Hypothalamus (tissue), 51 donors: ENCODE data around the gene ZNF577.
"Not testable (repeated sequence)": the region's sequence is repeated elsewhere in the genome, so short reads cannot be mapped to it uniquely, and the experiment has no call there.

Experiments used
- DNase-seq, 51 donors: peaks; one replicate each; lab custom pipeline; 2025; lab: John Stamatoyannopoulos, UW

ZNF577 gene

DNA sequence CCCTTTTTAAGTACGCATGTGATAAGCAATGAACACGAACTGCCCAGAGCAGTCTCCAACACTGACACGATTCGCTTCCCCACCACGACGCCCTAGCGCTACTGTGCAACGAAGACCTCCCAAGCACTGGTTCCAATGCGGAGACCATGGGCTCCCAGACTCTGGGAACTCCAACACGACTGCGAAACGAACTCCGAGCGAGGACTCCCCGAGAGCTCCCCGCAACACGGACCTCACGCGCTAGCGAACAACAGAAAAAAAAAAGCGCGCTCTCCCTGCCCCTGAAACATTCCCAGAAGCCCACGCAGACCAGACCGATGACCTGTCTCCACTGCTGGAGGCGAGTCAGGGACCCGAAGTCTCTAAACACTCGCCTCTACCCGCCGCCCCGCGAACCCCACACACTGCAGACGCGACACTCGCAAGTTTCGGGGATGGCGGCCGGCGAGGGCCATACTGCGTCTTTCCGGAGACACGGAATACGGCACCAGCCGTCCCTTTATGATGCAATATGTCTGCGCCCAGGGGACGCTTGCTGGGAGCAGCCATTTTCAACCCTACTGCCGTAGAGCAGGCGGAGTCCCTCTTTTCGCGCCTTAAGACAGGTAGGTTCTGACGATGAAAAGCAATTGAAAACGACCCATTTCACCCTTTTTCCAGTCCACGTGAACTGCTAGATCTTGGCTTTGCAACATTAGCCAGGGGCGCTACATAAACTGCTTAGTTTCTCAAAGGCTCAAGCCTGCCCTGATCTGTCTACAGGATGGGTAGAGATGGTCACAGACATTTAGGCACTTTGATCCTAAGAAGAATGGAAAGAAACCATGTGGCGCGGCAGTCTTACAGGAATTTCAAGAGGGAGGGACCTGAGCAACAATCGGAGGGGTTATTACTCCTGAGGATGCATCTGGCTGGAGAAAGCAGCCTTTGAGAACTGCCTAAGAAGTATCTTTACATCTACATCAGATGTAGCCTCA is at the start of gene ZNF577:
TSS of gene ZNF577 (minus strand) at position 430 of the 977 bp plus-strand sequence. CDS start 7,569 bp downstream, outside the sequence.
- DNase-seq = peak in 50 of 51 donors; percentile 21 to 93 (median 75)

DNA sequence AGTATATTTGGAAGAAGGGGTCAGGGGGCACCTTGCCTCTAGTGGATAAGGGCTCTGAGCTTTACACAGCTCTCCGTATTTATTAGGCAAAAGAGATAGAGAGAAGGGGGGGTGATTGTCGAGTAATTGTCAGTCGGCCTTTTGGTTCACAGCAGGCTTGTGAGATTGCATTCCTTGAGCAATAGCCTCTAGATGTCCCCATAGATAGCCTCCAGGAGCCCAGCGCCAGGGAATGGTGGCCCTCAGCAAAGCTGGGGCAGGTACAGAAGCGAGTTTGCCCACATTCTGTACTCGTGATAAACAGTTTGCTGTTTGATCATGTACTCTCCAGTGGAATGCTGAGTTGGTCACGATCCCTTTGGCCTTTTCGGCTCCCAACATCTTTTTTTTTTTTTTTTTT is 44.2 kb upstream of the ZNF577 start:
- DNase-seq = no peak

DNA sequence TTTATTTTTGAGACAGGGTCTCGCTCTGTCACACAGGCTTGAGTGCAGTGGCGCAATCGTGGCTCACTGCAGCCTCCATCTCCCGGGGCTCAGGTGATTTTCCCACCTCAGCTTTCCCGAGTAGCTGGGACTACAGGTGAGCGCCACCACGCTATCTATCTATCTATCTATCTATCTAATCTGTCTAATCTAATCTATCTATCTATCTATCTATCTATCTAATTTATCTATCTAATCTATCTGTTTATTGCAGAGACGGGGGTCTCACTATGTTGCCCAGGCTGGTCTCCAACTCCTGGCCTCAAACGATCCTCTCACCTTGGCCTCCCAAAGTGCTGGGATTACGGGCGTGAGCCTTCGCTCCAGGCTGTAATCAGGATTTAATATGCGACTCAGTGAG is 40.1 kb upstream of the ZNF577 start:
- DNase-seq = no peak

DNA sequence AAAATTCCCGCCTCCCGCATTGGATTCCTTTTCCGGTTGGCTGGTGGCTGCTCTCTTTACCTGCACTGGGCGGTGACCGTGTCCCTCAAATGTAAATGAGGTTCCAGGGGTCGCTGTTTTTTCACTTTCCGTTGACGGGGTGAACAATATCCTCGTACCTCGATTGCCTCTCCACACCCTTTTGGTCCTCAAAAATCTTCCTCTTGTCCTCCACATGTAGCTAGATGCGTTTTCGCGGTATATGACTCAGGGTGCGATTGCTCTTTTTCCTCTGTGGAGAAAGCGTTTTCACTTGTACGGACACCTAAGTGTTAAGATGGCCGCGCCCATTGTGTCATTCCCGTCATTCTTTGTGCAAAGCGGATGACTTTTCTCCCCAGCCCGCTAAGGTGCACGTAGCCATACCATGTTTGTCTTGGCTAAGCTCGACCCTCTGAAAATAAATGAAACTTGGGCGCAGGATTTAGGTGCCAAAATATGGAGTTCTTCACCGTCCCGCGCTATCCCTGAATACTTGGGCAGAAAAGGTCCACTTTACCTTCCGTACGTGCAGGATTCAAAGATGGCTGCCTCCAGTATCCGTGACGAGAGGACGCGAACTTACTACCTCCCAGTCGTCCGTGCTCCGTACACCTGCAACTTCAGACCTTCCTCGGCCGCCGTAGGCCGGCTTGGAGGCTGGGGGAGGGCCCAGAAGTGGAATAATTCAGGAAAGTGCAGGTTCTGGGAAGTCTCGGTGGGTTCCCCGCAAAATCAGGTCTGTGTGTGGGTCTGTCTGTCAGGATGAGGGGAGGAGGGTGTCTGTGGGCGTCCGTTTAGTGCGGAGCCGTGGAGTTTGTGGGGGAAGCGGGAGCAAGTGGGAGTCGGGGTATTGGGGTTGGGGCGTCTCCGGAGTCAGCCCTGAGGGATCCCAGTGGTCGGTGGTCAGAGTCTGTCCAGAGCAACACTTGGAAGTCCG is 39.3 kb upstream of the ZNF577 start, which contains the start of gene ZNF613:
TSS of gene ZNF613 (plus strand) at position 689 of the 958 bp plus-strand sequence. CDS start 8,749 bp downstream, outside the sequence.
- DNase-seq = peak; percentile 38 to 99 (median 87)

DNA sequence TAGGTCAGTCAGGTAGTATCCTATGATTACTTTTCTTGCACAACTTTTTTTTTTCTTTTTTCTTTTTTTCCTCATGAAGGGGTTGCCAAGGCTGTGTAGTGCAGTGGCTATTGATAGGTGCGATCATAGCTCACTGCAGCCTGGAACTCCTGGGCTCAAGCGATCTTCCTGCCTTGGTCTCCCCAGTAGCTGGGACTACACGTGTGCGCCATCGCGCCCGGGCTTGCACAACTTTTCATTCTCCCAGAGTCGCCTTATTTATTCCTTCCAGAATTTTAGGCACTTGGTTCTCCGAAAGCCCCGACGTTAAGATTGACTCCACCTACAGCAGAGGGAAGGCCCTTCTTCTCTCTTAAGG is 38.7 kb upstream of the ZNF577 start:
- peak in 1 of 51 donors; percentile 15 for DNase-seq

DNA sequence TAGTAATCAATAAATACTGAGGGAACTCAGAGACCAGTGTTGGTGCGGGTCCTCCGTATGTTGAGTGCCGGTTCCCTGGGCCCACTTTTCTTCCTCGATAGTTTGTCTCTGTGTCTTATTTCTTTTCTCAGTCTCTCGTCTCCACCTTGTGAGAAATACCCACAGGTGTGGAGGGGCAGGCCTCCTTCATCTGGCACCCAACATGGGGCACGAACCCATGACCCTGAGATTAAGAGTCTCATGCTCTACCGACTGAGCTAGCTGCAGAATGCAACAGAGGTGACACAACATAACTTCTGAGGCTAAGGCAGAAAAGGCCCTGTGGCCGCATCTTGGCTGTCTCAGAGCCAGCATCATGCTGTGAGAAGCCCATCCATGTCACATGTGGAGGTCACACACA is 34.2 kb upstream of the ZNF577 start:
- DNase-seq = no peak

DNA sequence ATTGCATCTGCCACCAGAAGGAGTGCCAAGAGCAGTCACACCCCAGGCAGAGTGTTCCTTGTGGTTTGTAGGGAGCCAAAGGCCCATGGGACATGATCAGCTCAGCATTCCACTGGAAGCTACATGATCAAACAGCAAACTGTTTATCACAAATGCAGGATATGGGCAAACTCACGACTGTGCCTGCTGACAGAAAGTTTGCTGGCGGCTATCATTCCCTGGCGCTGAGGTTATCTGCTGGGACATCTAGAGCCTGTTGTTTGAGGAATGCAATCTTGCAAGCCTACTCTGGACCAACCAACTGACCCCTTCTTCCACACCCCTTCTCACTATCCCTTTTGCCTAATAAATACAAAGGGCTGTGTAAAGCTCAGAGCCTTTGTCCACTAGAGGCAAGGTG is 31.9 kb upstream of the ZNF577 start:
- DNase-seq = no peak

DNA sequence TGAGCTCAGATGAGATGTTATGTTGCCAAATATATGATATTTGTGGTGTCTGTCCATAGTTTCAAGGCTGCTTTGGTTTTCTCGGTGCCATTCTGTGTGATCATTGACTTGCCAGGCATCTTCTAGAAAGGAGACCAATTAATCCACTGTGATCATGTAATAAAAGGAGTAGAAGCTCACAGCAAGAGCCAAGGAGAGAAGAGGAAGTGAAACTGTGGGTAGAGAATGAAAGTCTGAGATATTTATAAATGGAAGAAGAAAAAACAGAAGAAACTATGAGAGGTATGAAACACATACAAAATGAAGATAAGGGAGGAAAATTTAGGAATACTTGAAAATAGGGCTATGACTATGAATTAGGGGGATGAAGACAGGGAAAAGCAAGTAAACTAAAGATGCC is 28.4 kb upstream of the ZNF577 start:
- no peak for DNase-seq

DNA sequence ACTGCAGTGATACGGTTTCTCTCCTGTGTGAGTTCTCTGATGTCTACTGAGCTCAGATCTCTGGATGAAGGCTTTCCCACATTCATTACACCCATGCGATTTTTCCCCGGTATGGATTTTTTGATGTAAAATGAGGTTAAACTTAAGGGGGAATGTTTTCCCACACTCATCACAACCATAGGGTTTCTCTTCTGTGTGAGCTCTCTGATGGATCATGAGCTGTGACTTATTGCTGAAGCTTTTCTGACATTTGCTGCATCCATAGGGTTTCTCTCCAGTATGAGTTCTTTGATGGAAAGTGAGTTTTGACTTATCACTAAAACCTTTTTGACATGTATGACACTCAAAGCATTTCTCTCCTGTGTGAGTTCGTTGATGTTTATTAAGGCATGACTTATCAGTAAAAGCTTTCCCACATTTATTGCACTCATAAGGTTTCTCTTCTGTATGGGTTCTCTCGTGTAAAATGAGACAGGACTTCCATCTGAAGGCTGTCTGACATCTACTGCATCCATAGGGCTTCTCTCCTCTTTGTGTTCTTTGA is 27.6 kb upstream of the ZNF577 start:
- DNase-seq = no peak

DNA sequence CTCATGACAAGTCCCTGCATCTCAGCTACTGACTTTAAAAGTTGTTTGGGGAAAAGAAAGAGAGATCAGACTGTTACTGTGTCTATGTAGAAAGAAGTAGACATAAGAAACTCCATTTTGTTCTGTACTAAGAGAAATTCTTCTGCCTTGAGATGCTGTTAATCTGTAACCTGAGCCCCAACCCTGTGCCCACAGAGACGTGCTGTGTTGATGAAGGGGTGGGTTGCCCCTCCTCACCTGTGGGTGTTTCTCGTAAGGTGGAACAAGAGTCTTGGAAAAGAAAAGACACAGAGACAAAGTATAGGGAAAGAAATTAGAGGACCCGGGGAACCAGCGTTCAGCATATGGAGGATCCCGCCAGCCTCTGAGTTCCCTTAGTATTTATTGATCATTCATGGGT is 20.2 kb upstream of the ZNF577 start:
- DNase-seq = not testable (repeated sequence)

DNA sequence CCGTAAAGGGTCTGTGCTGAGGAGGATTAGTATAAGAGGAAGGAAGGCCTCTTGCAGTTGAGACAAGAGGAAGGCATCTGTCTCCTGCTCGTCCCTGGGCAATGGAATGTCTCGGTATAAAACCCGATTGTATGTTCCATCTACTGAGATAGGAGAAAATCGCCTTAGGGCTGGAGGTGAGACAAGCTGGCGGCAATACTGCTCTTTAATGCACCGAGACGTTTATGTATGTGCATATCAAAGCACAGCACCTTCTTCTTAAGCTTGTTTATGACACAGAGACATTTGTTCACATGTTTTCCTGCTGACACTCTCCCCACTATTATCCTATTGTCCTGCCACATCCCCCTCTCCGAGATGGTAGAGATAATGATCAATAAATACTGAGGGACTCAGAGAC is 18.4 kb upstream of the ZNF577 start:
- not testable (repeated sequence) for DNase-seq

DNA sequence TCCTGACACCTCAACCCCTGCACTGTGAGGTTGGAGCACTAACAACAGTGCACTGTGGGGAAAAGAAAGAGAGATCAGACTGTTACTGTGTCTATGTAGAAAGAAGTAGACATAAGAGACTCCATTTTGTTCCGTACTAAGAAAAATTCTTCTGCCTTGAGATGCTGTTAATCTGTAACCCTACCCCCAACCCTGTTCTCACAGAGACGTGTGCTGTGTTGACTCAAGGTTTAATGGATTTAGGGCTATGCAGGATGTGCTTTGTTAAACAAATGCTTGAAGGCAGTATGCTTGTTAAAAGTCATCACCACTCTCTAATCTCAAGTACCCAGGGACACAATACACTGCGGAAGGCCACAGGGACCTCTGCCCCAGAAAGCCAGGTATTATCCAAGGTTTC is 17.9 kb upstream of the ZNF577 start:
- not testable (repeated sequence) for DNase-seq

DNA sequence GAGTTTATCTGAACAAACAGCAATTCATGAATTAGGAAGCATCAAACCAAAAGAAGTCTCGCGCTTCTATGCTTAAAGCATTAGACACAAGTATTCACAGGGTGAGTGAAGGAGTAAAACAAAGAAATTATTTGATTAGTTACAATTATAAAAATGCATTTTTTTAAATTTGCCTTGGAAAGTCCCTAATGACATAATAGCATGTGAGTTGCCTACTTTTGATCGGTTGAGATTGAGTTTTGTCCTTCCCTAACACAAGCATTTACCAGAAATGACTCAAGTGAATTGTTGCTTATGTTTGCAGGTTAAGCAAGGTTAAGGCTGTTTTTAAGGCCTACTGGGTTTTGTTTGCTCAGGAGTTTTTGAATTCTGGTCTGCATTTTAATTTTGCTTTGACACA is 17.5 kb upstream of the ZNF577 start:
- no peak for DNase-seq

DNA sequence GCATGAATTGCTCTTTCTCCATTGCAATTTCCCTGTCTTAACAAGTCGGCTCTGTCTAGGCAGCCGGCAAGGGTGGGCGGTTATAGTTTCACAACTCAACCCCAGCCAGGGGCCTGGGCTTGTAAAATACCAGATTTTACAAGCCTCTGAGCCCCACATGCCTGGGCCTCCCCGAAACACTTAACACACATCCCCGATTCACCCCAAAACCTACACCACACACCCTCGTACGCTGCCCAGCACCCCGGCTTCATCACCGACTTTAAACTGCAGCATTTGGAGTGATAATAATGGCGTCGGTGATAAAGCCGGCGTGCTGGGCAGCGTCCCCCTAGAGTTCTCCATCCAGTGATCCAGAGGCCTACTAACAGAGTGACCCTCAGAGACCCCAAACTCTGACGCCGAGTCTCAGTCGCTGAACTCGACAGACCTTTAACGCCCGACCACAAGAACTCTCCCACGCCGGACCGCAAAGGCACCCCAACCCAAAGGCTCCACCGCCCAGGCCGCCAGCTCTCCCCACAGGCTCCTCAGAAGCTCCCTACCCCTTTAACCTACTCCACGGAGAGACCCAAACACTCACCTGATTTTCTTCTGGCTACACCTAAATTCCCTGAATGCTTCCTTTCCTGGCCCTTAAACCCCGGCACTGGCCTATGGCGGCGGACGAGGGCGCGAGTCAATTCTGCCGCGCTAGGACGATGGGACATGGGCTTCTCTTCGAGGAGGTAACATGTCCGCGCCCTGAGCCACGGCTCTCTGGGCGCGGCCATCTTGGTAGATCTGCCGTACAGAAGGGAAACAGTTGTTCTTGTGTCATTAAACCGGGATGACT is 16.8 kb upstream of the ZNF577 start, which contains the start of gene ZNF649:
TSS of gene ZNF649 (minus strand) at position 687 of the 835 bp plus-strand sequence. CDS start 4,910 bp downstream, outside the sequence.
- peak; percentile 24 to 89 (median 67) for DNase-seq

DNA sequence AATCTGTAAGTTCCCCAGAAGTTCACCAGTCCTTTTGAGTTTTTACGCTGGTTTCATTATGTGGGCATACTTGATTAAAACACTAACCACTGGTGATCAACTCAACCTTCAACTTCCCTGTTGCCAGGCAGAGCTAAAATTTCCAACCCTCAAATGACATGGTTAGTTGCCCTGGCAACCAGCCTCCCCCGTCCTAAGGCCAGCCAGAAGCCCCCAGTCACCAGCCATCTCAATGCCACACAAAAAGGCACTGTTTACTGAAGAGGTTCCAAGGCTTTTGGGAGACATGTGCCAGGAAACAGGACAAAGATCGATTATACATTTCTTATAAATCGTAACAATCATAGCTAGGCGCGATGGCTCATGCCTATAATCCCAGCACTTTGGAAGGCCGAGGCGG is 15.4 kb upstream of the ZNF577 start:
- DNase-seq = peak in 31 of 51 donors; percentile 0 to 63 (median 8)

DNA sequence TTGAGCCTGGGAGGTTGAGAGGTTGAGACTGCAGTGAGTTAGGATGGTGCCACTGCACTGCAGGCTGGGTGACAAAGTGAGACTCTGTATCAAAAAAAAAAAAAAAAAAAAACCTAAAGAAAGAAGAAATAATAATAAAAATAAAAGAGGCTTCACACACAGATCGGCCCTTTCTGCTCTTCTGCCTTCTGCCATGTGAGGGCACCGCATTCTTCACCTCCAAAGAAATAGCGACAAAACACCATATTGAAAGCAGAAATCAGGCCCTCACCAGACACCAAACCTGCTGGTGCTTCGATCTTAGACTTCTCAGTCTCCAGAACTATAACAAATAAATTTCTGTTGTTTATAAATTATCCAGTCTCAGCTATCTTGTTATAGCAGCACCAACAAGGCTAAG is 14.1 kb upstream of the ZNF577 start:
- DNase-seq = no peak

DNA sequence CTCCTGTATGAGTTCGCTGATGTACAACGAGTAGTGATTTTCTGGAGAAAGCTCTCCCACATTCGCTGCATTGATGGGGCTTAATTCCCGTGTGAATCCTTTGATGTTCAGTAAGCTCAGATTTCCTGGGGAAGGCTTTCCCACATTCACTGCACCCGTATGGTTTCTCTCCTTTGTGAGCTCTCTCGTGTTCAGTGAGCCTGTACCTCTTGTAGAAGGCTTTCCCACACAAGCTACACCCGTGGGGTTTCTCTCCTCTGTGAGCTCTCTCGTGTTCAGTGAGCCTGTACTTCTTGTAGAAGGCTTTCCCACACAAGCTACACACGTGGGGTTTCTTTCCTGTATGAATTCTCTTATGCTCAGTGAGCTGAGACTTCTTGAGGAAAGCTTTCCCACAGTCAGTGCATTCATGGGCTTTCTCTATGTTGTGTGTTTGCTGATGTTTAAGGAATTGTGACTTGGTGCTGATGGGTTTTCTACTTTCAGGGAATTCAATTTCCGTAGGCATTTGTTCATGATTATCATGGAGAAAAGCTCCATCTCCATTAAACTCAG is 3.5 kb upstream of the ZNF577 start:
- no peak for DNase-seq

DNA sequence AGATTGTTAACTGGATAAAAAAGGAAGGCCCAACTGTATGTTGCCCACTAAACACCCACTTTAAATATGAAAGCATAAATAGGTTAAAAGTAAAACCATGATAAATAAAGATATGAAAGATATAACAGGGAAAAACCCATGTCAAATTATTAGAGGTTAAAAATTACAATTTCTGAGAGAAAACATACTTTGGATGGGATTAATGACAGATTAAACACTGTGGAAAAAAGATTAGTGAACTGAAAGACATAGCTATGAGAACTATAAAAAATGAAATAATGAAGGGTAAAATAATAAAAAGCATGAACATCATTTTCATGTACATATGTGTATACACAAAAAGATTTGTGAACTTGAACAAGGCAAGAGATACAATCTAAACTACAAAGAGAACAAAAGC is 2.2 kb upstream of the ZNF577 start:
- DNase-seq = no peak

DNA sequence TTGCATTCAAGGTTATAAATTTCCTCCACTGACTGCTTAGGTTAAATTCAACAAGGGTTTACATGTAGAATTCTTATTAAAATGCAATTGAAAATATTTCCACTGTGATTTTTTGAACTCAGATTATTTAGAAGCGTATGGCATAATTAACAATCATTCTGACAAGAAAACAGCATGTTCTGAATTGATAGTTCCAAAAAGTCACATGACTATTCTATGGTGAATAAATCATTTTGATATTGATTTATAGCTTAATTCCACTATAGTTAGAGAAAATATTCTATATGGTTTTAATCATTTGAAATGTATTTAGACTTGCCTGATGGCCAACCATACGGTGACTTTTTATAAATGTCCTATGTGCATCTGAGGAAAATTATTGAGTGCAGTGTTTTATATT is 3.0 kb downstream of the ZNF577 start:
- no peak for DNase-seq
